ENCODE results near the gene PCSK7.

GRCh38 chr11:117172724-117173421 is 59.0 kb downstream of the PCSK7 start:
- no peak for TF ChIP-seq CTCF (IDR thresholded peaks at IDR 0.05; ENCODE audit: low read depth, low read length, missing input control)
- TF ChIP-seq HNF4G (IDR thresholded peaks at IDR 0.05), result no peak
- TF ChIP-seq SP1 (IDR thresholded peaks at IDR 0.05), result no peak
- TF ChIP-seq MAX (IDR thresholded peaks at IDR 0.05), result no peak
- no peak for TF ChIP-seq YY1 (IDR thresholded peaks at IDR 0.05)
